ENCODE results near the gene L3MBTL4. TPM values are rescaled to one million over a fixed set of nuclear protein-coding genes. Genes with fewer than 3 reads are reported as not detected.

The L3MBTL4 gene
- polyA plus RNA-seq, 1 of the 3 experiments (the other 2 are of a cell fraction), result 0.02 TPM

DNA sequence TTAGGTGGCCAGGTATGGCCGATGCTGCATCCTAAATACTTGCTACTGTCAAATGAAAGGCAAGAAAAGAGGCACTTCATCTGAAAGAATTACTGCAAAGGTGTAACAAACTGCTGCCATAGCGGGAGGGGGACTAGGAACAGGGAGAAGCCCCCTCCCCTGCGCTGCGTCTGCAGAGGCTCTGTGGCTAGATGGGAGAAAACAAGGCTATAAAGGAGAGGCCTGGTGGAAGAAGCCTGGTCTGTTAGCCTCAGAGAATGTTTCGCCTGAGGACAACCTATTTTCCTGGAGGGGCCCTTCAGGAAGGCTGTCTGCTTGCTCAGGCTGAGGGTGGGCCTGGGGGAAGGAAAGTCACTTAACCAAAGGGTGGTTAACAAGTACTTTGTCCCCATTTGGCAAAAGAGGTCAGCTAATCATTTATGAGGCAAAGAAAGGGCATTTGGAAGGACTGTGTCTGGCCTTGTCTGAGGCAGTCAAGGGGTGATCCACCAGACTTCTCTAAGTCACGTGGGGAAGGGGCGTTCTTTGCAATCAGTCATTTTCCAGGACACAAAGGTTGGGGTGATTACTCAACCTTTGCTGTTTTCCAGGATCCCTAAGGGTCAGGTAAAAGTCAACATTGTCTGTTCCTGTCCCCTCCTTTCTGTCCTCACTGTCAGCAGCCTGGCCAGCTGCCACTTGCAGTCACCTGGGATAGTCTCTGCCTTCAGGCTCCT is 416.4 kb downstream of the L3MBTL4 start:
- Histone ChIP-seq H3F3A (replicated peaks; ENCODE audit: insufficient read depth) (no peaks in the 10 kb centered on the region), H3K4me2 (no peak overlapping the region), H3K79me2 (ENCODE audit: insufficient read depth) (no peaks in the 10 kb centered on the region), H2AFZ (ENCODE audit: low read depth) (no peak overlapping the region), H3K36me3 (replicated peaks in 1 of 2; ENCODE audit: control insufficient read depth in 1 of 2, insufficient read depth in 2 of 2, low read length in 1 of 2) (no peaks in the 10 kb centered on the region), H4K20me1 (ENCODE audit: insufficient read depth) (0 out of 2 replicates have a peak, but pooled peaks cover 2% of the 10 kb centered on the region), H3K27me3 (ENCODE audit: insufficient read depth) (peaks cover 10% of the 10 kb centered on the region; the same call in 1 of the 2 replicates), H3K9me2 (no peaks in the 10 kb centered on the region), H3K4me3 (ENCODE audit: low read depth in 2 of 2, low read length in 1 of 2) (no peak overlapping the region), H3K9ac (no peak overlapping the region), H3K9me3 (no peaks in the 10 kb centered on the region), H3K4me1 (ENCODE audit: control insufficient read depth in 1 of 2, insufficient read depth in 2 of 2, low read depth in 1 of 2, low read length in 1 of 2) (no peaks in the 10 kb centered on the region; a peak in 1 of 4 replicates), H3K27ac (ENCODE audit: low read depth in 2 of 2, low read length in 1 of 2) (no peak overlapping the region)
- POLR2A ChIA-PET, result no interaction called here
- CTCF ChIA-PET, result no interaction called here
- no peak for DNase-seq
- no peak for TF ChIP-seq MXI1 (IDR thresholded peaks at IDR 0.05; ENCODE audit: low read depth, low read length)
- TF ChIP-seq TAF1 (IDR thresholded peaks at IDR 0.05; ENCODE audit: borderline replicate concordance, low read depth, low read length), result no peak
- TF ChIP-seq RCOR1 (IDR thresholded peaks at IDR 0.05; ENCODE audit: low read length), result no peak
- TF ChIP-seq FOSL2 (IDR thresholded peaks at IDR 0.05; ENCODE audit: borderline replicate concordance, low read depth), result no peak
- no peak for TF ChIP-seq ELF1 (IDR thresholded peaks at IDR 0.05)
- TF ChIP-seq, protein P1, sequence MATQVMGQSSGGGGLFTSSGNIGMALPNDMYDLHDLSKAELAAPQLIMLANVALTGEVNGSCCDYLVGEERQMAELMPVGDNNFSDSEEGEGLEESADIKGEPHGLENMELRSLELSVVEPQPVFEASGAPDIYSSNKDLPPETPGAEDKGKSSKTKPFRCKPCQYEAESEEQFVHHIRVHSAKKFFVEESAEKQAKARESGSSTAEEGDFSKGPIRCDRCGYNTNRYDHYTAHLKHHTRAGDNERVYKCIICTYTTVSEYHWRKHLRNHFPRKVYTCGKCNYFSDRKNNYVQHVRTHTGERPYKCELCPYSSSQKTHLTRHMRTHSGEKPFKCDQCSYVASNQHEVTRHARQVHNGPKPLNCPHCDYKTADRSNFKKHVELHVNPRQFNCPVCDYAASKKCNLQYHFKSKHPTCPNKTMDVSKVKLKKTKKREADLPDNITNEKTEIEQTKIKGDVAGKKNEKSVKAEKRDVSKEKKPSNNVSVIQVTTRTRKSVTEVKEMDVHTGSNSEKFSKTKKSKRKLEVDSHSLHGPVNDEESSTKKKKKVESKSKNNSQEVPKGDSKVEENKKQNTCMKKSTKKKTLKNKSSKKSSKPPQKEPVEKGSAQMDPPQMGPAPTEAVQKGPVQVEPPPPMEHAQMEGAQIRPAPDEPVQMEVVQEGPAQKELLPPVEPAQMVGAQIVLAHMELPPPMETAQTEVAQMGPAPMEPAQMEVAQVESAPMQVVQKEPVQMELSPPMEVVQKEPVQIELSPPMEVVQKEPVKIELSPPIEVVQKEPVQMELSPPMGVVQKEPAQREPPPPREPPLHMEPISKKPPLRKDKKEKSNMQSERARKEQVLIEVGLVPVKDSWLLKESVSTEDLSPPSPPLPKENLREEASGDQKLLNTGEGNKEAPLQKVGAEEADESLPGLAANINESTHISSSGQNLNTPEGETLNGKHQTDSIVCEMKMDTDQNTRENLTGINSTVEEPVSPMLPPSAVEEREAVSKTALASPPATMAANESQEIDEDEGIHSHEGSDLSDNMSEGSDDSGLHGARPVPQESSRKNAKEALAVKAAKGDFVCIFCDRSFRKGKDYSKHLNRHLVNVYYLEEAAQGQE (IDR thresholded peaks at IDR 0.05; ENCODE audit: low read depth, low read length), result no peak
- no peak for TF ChIP-seq TEAD4 (IDR thresholded peaks at IDR 0.05; ENCODE audit: borderline replicate concordance, insufficient read depth)
- TF ChIP-seq, protein P2, sequence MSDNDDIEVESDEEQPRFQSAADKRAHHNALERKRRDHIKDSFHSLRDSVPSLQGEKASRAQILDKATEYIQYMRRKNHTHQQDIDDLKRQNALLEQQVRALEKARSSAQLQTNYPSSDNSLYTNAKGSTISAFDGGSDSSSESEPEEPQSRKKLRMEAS (IDR thresholded peaks at IDR 0.05; ENCODE audit: low read depth), result no peak
- TF ChIP-seq, protein P3, sequence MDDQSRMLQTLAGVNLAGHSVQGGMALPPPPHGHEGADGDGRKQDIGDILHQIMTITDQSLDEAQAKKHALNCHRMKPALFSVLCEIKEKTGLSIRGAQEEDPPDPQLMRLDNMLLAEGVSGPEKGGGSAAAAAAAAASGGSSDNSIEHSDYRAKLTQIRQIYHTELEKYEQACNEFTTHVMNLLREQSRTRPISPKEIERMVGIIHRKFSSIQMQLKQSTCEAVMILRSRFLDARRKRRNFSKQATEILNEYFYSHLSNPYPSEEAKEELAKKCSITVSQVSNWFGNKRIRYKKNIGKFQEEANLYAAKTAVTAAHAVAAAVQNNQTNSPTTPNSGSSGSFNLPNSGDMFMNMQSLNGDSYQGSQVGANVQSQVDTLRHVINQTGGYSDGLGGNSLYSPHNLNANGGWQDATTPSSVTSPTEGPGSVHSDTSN (IDR thresholded peaks at IDR 0.05), result no peak
- 48% methylated on average over 7 of the region's 7 CpGs for WGBS (ENCODE audit: low lambda C conversion rate)

GRCh38 chr18:5997361-5997760 is 417.4 kb downstream of the L3MBTL4 start:
- peaks cover 10% of the 10 kb centered on the region; the same call in 1 of the 2 replicates for H3K27me3 ChIP-seq (ENCODE audit: insufficient read depth)
- no peaks in the 10 kb centered on the region for H3K9me2 ChIP-seq
- H3K4me3 ChIP-seq (ENCODE audit: low read depth in 2 of 2, low read length in 1 of 2), result no peak overlapping the region
- CTCF ChIA-PET, result interaction anchor here (1.3 kb wide), 1 partner anchor 16 kb away, joined by 3 read pairs; no protein-coding TSS in a partner anchor
- no peak overlapping the region for H3K4me2 ChIP-seq
- H3K9me3 ChIP-seq, result no peaks in the 10 kb centered on the region
- no peaks in the 10 kb centered on the region for H3F3A ChIP-seq (replicated peaks; ENCODE audit: insufficient read depth)
- TF ChIP-seq, protein P1 (IDR thresholded peaks at IDR 0.05; ENCODE audit: low read depth, low read length), result no peak
- TF ChIP-seq, protein P4, sequence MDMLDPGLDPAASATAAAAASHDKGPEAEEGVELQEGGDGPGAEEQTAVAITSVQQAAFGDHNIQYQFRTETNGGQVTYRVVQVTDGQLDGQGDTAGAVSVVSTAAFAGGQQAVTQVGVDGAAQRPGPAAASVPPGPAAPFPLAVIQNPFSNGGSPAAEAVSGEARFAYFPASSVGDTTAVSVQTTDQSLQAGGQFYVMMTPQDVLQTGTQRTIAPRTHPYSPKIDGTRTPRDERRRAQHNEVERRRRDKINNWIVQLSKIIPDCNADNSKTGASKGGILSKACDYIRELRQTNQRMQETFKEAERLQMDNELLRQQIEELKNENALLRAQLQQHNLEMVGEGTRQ (IDR thresholded peaks at IDR 0.05; ENCODE audit: borderline replicate concordance, low read depth, low read length), result no peak
- TF ChIP-seq JUND (IDR thresholded peaks at IDR 0.05), result no peak
- no peak for TF ChIP-seq NRF1 (IDR thresholded peaks at IDR 0.05; ENCODE audit: low read depth, low read length)
- TF ChIP-seq SIN3A (IDR thresholded peaks at IDR 0.05; ENCODE audit: borderline replicate concordance, low read depth, low read length), result no peak
- no peak for TF ChIP-seq RCOR1 (IDR thresholded peaks at IDR 0.05; ENCODE audit: low read length)
- no peaks in the 10 kb centered on the region for H3K36me3 ChIP-seq (replicated peaks in 1 of 2; ENCODE audit: control insufficient read depth in 1 of 2, insufficient read depth in 2 of 2, low read length in 1 of 2)
- H3K27ac ChIP-seq (ENCODE audit: low read depth in 2 of 2, low read length in 1 of 2), result no peak overlapping the region
- no peak overlapping the region for H2AFZ ChIP-seq (ENCODE audit: low read depth)
- no peak overlapping the region for H3K9ac ChIP-seq
- no peaks in the 10 kb centered on the region for H3K79me2 ChIP-seq (ENCODE audit: insufficient read depth)
- H3K4me1 ChIP-seq (ENCODE audit: control insufficient read depth in 1 of 2, insufficient read depth in 2 of 2, low read depth in 1 of 2, low read length in 1 of 2), result no peaks in the 10 kb centered on the region; a peak in 1 of 4 replicates
- DNase-seq, result no peak
- POLR2A ChIA-PET, result no interaction called here
- 0 out of 2 replicates have a peak, but pooled peaks cover 2% of the 10 kb centered on the region for H4K20me1 ChIP-seq (ENCODE audit: insufficient read depth)
- 14% methylated on average over 1 of the region's 1 CpG for WGBS (ENCODE audit: low lambda C conversion rate)

All from SK-N-SH (cell line).